Muscle layer of colon (tissue), 2 donors: ENCODE measurements around the gene RPRD2.

ENCODE experiments used
- H3K27ac ChIP-seq: one replicate; pipeline ENCODE4 v1.7.0; 2013; ENCODE audit warnings: low read depth, mild to moderate bottlenecking, low read length, moderate library complexity
- H3K27me3 ChIP-seq, 2 donors: one replicate each; pipeline ENCODE4 v1.7.0; 2013; ENCODE audit warnings: low read length in 2 of 2, mild to moderate bottlenecking in 2 of 2; ENCODE audit not compliant: insufficient read depth in 2 of 2, control insufficient read depth in 1 of 2
- H3K36me3 ChIP-seq: one replicate; pipeline ENCODE4 v1.7.0; 2013; ENCODE audit warnings: mild to moderate bottlenecking, low read length; ENCODE audit not compliant: insufficient read depth
- H3K4me1 ChIP-seq: one replicate; pipeline ENCODE4 v1.7.0; 2013; ENCODE audit warnings: mild to moderate bottlenecking, low read length; ENCODE audit not compliant: insufficient read depth
- H3K4me3 ChIP-seq, 2 donors: one replicate each; pipeline ENCODE4 v1.7.0; 2013; ENCODE audit warnings: low read length in 2 of 2, low read depth in 1 of 2, mild to moderate bottlenecking in 1 of 2, moderate library complexity in 1 of 2
- H3K9ac ChIP-seq: one replicate; pipeline ENCODE4 v1.7.0; 2013; ENCODE audit warnings: low read length
- H3K9me3 ChIP-seq: one replicate; pipeline ENCODE4 v1.7.0; 2013; ENCODE audit warnings: mild to moderate bottlenecking, low read length
- donor health status: abdominal sarcoma.
- donor health status: Adenocarcinoma of cecum.

The RPRD2 gene

DNA sequence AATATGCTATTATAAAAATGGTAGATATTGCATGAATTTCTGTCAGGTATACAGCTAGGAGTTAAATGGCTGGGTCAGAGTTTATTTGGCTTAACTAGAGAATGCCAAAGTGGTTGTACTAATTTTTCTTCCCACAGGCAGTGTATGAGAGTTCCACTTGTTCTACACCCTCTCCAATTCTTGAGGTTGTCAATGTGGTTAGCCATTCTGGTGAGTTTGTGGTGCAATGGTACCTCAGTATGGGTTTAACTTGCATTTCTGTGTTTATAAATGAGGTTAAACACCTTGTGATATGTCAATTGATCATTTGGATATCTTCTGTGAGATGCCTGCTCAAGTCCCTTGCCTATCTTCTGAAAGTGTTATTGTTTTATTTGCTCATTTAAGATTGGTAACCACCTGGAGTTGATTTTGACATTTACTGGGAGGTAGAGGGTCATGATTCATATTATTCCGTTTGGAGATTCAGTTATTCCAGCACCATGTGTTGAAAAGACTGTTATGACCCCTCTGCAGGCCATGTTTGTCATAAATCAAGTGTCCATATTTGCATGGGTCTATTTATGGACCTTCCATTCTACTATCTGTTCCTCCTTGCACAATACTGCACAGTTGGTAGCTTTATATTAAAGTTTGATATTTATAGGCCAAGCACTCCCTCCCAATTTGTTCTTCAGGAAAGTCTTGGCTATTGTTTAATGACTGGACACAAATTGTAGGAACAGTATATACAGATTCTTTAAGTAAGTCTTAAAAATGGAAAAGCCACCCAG, 157.4 kb downstream of the RPRD2 start:
- Histone ChIP-seq H3K27me3 (no peaks in the 10 kb centered on the region), H3K27ac (no peak overlapping the region), H3K36me3 (no peaks in the 10 kb centered on the region), H3K4me3 (no peak overlapping the region), H3K9ac (no peak overlapping the region), H3K9me3 (no peaks in the 10 kb centered on the region), H3K4me1 (peaks cover 8% of the 10 kb centered on the region)

DNA sequence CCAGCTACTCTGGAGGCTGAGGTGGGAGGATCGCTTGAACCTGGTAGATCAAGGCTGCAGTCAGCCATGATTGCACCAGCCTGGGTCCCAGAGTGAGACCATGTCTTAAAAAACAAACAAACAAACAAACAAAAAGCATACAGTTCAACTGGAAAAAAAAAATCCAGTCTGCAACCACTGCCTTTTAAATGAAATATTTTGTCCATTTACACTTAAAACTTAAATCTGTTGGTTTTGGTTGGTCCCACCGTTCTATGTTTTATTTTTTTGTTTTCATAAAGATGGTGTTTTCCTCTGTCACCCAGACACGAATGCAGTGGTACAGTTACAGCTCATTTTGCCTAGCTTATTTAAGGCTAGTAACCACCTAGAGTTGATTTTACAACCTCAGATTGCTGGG, 161.4 kb downstream of the RPRD2 start:
- Histone ChIP-seq H3K36me3 (no peaks in the 10 kb centered on the region), H3K4me3 (no peak overlapping the region), H3K9ac (no peak overlapping the region), H3K4me1 (peaks cover 8% of the 10 kb centered on the region), H3K9me3 (no peaks in the 10 kb centered on the region), H3K27ac (no peak overlapping the region), H3K27me3 (no peaks in the 10 kb centered on the region)
